IPS-18c (cell line): ENCODE data around the gene PTPRB.

Experiments used
- H3K4me3 ChIP-seq: 2 replicates; pipeline ENCODE4 v1.7.0; 2013; ENCODE audit warnings: low read depth, mild to moderate bottlenecking, low read length, moderate library complexity; ENCODE audit not compliant: insufficient read depth
- H3K9me3 ChIP-seq: one replicate; pipeline ENCODE4 v1.6.1; 2013; ENCODE audit warnings: mild to moderate bottlenecking, low read length, moderate library complexity; ENCODE audit not compliant: control insufficient read depth, insufficient read depth

The PTPRB gene

GRCh38 chr12:70648191-70648590 lies 11.0 kb upstream of the PTPRB start:
- Histone ChIP-seq H3K4me3 (no peak overlapping the region), H3K9me3 (no peaks in the 10 kb centered on the region)

GRCh38 chr12:70646850-70647249 lies 9.6 kb upstream of the PTPRB start:
- H3K4me3 ChIP-seq: no peak overlapping the region
- no peaks in the 10 kb centered on the region for H3K9me3 ChIP-seq

GRCh38 chr12:70645494-70646317 lies 8.5 kb upstream of the PTPRB start:
- Histone ChIP-seq H3K9me3 (peaks cover 2% of the 10 kb centered on the region), H3K4me3 (no peak overlapping the region)

GRCh38 chr12:70644861-70645260 lies 7.6 kb upstream of the PTPRB start:
- Histone ChIP-seq H3K4me3 (no peak overlapping the region), H3K9me3 (peaks cover 2% of the 10 kb centered on the region)

- peaks cover 2% of the 10 kb centered on the region for H3K9me3 ChIP-seq
Observed at GRCh38 chr12:70643939-70644338, 6.7 kb upstream of the PTPRB start.

GRCh38 chr12:70641691-70642090 lies 4.5 kb upstream of the PTPRB start:
- peaks cover 2% of the 10 kb centered on the region for H3K9me3 ChIP-seq

More at GRCh38 chr12:70643939-70644338, 6.7 kb upstream of the PTPRB start:
- no peak overlapping the region for H3K4me3 ChIP-seq

GRCh38 chr12:70640901-70641300 lies 3.7 kb upstream of the PTPRB start:
- H3K9me3 ChIP-seq: peaks cover 2% of the 10 kb centered on the region
- no peak overlapping the region for H3K4me3 ChIP-seq

More at GRCh38 chr12:70641691-70642090, 4.5 kb upstream of the PTPRB start:
- no peak overlapping the region for H3K4me3 ChIP-seq

- no peak overlapping the region for H3K4me3 ChIP-seq
- peaks cover 2% of the 10 kb centered on the region for H3K9me3 ChIP-seq
Observed at GRCh38 chr12:70639535-70639934, 2.3 kb upstream of the PTPRB start.

- H3K9me3 ChIP-seq: peaks cover 2% of the 10 kb centered on the region
- H3K4me3 ChIP-seq: no peak overlapping the region
Observed at GRCh38 chr12:70638639-70639360, 1.6 kb upstream of the PTPRB start.

GRCh38 chr12:70635755-70636154 lies 1.5 kb downstream of the PTPRB start:
- no peaks in the 10 kb centered on the region for H3K9me3 ChIP-seq
- no peak overlapping the region for H3K4me3 ChIP-seq

GRCh38 chr12:70628701-70629480 lies 8.3 kb downstream of the PTPRB start:
- Histone ChIP-seq H3K9me3 (no peaks in the 10 kb centered on the region), H3K4me3 (no peak overlapping the region)

- no peak overlapping the region for H3K4me3 ChIP-seq
- H3K9me3 ChIP-seq: no peaks in the 10 kb centered on the region
Observed at GRCh38 chr12:70627677-70628076, 9.6 kb downstream of the PTPRB start.

- no peaks in the 10 kb centered on the region for H3K9me3 ChIP-seq
Observed at GRCh38 chr12:70626180-70626579, 11.0 kb downstream of the PTPRB start.

GRCh38 chr12:70619471-70620152 lies 17.6 kb downstream of the PTPRB start:
- H3K9me3 ChIP-seq: no peaks in the 10 kb centered on the region
- H3K4me3 ChIP-seq: no peak overlapping the region

More at GRCh38 chr12:70626180-70626579, 11.0 kb downstream of the PTPRB start:
- no peak overlapping the region for H3K4me3 ChIP-seq

- H3K4me3 ChIP-seq: no peak overlapping the region
- no peaks in the 10 kb centered on the region for H3K9me3 ChIP-seq
Observed at GRCh38 chr12:70618371-70618770, 18.9 kb downstream of the PTPRB start.

- Histone ChIP-seq H3K9me3 (no peaks in the 10 kb centered on the region), H3K4me3 (no peak overlapping the region)
Observed at GRCh38 chr12:70617450-70617849, 19.8 kb downstream of the PTPRB start.
